Stimulated activated naive CD4-positive, alpha-beta T cell treated with Interleukin-2 at 50 U/mL for 16 hours (primary cell): ENCODE data around the gene ZNF148.

ENCODE experiments used
- DNase-seq: peaks from one replicate; lab custom pipeline; 2025; lab: John Stamatoyannopoulos, UW

The ZNF148 gene

GRCh38 chr3:125220183-125220582, 154.9 kb downstream of the ZNF148 start:
- DNase-seq: no peak

- no peak for DNase-seq
Observed at GRCh38 chr3:125219261-125219701, 155.8 kb downstream of the ZNF148 start.

- DNase-seq: no peak
Observed at GRCh38 chr3:125214738-125215137, 160.4 kb downstream of the ZNF148 start.

GRCh38 chr3:125213946-125214542, 161.1 kb downstream of the ZNF148 start:
- no peak for DNase-seq

GRCh38 chr3:125213364-125213755, 161.8 kb downstream of the ZNF148 start:
- DNase-seq: no peak

GRCh38 chr3:125212509-125213363, 162.4 kb downstream of the ZNF148 start, which contains the start of gene SLC12A8:
SLC12A8 (minus strand) TSS chr3:125212748; CDS start chr3:125211349, 1,399 bp downstream.
- DNase-seq: no peak

- DNase-seq: no peak
Observed at GRCh38 chr3:125212091-125212508, 163.0 kb downstream of the ZNF148 start.

- no peak for DNase-seq
Observed at GRCh38 chr3:125211523-125212090, 163.5 kb downstream of the ZNF148 start.

- no peak for DNase-seq
Observed at GRCh38 chr3:125207949-125208568, 167.1 kb downstream of the ZNF148 start.

- DNase-seq: no peak
Observed at GRCh38 chr3:125207507-125207906, 167.6 kb downstream of the ZNF148 start.

GRCh38 chr3:125206934-125207333, 168.2 kb downstream of the ZNF148 start:
- no peak for DNase-seq

GRCh38 chr3:125203731-125204130, 171.4 kb downstream of the ZNF148 start:
- DNase-seq: no peak

GRCh38 chr3:125202197-125202596, 172.9 kb downstream of the ZNF148 start:
- DNase-seq: no peak

GRCh38 chr3:125200731-125201139, 174.4 kb downstream of the ZNF148 start:
- no peak for DNase-seq

GRCh38 chr3:125194849-125195601, 180.1 kb downstream of the ZNF148 start:
- no peak for DNase-seq

GRCh38 chr3:125194061-125194848, 180.9 kb downstream of the ZNF148 start:
- no peak for DNase-seq

GRCh38 chr3:125192190-125193035, 182.7 kb downstream of the ZNF148 start:
- no peak for DNase-seq

GRCh38 chr3:125191730-125192129, 183.4 kb downstream of the ZNF148 start:
- no peak for DNase-seq

GRCh38 chr3:125191256-125191655, 183.9 kb downstream of the ZNF148 start:
- DNase-seq: no peak

GRCh38 chr3:125190786-125191185, 184.3 kb downstream of the ZNF148 start:
- no peak for DNase-seq
